Measurements from ENCODE around the gene IGFBP5.

DNA sequence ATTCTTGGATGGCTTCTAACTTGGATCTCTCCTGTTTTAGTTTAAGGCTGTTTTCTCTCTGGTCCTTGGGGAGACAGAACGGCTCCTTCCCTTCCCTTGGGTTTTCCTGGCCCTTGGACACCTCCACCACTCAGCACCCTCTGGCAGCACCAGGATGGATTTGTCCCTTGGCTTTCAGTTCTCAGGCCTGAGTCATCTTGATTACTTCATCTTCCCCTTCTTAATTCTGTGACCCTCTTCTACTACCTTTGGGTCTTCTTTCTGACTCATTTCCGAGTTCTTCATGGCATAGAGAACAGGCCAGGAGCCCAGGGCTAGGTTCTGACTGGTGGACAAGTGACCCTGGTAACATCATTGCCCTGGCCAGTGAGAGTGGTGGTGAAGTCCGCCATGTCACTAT lies 47.2 kb downstream of the IGFBP5 start:
- TF ChIP-seq, protein P1, sequence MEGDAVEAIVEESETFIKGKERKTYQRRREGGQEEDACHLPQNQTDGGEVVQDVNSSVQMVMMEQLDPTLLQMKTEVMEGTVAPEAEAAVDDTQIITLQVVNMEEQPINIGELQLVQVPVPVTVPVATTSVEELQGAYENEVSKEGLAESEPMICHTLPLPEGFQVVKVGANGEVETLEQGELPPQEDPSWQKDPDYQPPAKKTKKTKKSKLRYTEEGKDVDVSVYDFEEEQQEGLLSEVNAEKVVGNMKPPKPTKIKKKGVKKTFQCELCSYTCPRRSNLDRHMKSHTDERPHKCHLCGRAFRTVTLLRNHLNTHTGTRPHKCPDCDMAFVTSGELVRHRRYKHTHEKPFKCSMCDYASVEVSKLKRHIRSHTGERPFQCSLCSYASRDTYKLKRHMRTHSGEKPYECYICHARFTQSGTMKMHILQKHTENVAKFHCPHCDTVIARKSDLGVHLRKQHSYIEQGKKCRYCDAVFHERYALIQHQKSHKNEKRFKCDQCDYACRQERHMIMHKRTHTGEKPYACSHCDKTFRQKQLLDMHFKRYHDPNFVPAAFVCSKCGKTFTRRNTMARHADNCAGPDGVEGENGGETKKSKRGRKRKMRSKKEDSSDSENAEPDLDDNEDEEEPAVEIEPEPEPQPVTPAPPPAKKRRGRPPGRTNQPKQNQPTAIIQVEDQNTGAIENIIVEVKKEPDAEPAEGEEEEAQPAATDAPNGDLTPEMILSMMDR (IDR thresholded peaks at IDR 0.05; ENCODE audit: poor library complexity) = no peak
- TF ChIP-seq EZH2 (IDR thresholded peaks at IDR 0.05; ENCODE audit: borderline replicate concordance) (no peak), EZH2phosphoT487 (IDR thresholded peaks at IDR 0.05; ENCODE audit: low read depth, severe bottlenecking, unreplicated experiment) (no peak)
